Omental fat pad (tissue), 4 donors: ENCODE data around the gene FGG. TPM values are rescaled to one million over a fixed set of nuclear protein-coding genes. Genes with fewer than 3 reads are reported as not detected.

Experiments
- ATAC-seq: fragments of 150-250 bp; one replicate; pipeline ENCODE4 v1.9.1; 2016; ENCODE audit warnings: mild to moderate bottlenecking, moderate library complexity; ENCODE audit not compliant: low FRiP score
- DNase-seq: peaks from one replicate; pipeline ENCODE4 v3.0.0-alpha.2; 2019; ENCODE audit warnings: low spot score
- total RNA-seq, 4 donors: library from RNA; depleted of rRNA; stranded (reverse); fragments of >200 nt; gene quantifications; one replicate each; pipeline ENCODE4 v1.1.0, GENCODE V29; 2016
- TF ChIP-seq, protein P1 (sequence below), 3 donors: fragments of 450-650 bp; IDR thresholded peaks; one replicate each; pipeline ENCODE4 v1.5.1; 2016 to 2017; ENCODE audit warnings: antibody characterized with exemption in 3 of 3, mild to moderate bottlenecking in 3 of 3, moderate library complexity in 2 of 3

FGG gene
- total RNA-seq, 4 donors from 2014 or later = 0.31 TPM; not detected in 3

DNA sequence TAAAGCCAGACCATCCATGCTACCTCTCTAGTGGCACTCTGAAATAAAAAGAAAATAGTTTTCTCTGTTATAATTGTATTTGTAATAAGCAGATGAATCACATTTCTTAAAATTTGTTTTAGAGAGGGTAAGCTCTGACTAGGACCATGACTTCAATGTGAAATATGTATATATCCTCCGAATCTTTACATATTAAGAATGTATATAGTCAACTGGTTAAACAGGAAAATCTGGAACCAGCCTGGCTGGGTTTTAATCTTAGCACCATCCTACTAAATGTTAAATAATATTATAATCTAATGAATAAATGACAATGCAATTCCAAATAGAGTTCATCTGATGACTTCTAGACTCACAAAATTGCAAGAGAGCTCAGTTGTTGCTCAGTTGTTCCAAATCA is 48.1 kb downstream of the FGG start:
- ATAC-seq = no peak
- no peak for DNase-seq
- TF ChIP-seq, protein P1, sequence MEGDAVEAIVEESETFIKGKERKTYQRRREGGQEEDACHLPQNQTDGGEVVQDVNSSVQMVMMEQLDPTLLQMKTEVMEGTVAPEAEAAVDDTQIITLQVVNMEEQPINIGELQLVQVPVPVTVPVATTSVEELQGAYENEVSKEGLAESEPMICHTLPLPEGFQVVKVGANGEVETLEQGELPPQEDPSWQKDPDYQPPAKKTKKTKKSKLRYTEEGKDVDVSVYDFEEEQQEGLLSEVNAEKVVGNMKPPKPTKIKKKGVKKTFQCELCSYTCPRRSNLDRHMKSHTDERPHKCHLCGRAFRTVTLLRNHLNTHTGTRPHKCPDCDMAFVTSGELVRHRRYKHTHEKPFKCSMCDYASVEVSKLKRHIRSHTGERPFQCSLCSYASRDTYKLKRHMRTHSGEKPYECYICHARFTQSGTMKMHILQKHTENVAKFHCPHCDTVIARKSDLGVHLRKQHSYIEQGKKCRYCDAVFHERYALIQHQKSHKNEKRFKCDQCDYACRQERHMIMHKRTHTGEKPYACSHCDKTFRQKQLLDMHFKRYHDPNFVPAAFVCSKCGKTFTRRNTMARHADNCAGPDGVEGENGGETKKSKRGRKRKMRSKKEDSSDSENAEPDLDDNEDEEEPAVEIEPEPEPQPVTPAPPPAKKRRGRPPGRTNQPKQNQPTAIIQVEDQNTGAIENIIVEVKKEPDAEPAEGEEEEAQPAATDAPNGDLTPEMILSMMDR (IDR thresholded peaks at IDR 0.05) = no peak

DNA sequence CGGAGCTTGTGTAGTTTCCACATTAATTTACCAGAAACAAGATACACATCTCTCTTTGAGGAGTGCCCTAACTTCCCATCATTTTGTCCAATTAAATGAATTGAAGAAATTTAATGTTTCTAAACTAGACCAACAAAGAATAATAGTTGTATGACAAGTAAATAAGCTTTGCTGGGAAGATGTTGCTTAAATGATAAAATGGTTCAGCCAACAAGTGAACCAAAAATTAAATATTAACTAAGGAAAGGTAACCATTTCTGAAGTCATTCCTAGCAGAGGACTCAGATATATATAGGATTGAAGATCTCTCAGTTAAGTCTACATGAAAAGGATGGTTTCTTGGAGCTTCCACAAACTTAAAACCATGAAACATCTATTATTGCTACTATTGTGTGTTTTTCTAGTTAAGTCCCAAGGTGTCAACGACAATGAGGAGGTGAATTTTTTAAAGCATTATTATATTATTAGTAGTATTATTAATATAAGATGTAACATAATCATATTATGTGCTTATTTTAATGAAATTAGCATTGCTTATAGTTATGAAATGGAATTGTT is 49.7 kb downstream of the FGG start, which contains the start of gene FGB:
Gene FGB (plus strand): TSS at position 315 of the 558 bp plus-strand sequence. CDS start 8 bp downstream, at position 323.
- TF ChIP-seq, protein P1 (IDR thresholded peaks at IDR 0.05) = no peak
- DNase-seq (no peak), ATAC-seq (no peak)

DNA sequence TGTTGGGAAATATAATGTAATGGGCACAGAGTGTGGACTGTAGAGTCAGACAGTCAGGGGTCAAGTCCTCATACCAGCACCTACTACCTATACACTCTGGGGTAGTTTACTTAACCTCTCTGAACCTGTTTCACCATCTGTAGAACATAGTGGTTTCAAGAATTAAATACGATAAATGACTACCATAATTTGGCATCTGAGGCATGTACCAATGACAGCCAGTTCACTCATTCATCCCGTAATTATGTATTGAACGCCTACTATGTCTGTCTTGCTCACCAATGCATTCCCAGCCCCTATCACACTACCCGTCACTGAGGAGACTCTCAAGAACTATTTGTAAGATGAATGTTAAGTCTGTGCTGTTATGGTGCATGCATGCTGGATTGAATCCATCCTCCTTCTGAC is 51.6 kb downstream of the FGG start:
- peak; percentile 37 for ATAC-seq
- TF ChIP-seq, protein P1 (IDR thresholded peaks at IDR 0.05) = no peak

DNA sequence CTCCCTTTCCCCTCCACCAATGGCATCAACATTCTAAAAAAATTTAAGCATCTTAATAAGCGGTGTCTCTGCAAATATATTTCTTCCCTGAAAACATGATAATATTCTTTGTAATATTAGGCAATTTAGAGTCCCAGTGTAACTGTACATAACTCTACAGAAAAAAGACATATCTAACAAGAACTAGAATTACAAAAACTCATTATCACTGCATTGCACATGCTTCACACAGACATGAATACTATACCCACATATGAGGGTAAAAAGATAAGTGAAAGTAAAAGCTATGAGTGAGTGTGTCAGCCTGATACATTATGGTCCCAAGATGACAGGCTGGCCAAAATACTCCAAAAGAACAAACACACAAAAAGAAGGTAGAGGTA is 52.0 kb downstream of the FGG start:
- TF ChIP-seq, protein P1 (IDR thresholded peaks at IDR 0.05) = no peak
- ATAC-seq = no peak
- no peak for DNase-seq

More for the DNA sequence above, 51.6 kb downstream of the FGG start:
- no peak for DNase-seq

DNA sequence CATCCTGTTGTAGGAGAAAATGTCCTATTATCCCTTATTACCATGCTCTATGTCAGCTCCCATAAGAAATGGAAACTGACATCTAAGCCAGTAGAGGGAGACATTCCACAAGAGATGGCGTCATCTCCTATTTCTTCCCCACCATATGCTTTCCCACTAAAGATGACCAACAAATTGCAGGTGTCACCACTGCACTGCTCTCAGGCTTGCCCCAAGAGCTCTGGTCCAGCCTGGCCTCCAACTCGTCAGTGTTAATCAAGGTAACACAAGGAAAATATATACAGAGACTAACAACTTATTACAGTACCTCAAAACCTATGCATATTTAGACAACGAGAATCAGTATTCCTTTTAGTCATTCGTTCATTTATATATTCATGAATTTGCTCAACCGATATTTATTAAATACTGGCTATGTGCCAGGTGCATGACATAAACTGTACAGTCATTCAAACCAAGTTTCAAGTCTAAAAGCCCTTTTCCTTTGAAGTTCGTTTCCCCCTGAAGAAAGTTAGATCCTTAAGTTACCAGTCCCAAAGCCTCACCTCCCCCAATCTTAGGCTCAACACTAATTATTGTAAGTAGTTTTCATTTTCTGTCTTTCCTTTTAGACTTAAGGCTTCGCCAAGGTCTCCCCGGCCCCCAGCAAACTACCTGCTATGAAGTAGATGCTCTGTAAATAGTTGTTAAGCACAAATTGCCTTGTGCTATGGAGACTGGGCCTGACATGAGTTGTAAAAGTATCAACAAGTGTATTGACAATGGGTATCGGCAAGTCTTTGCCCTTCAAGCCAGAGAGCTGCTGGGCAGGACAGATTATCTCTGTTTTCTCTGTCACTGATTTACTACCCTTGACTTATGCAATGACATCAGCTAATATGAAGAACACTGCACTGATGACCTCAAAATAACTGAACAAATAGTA is 52.7 kb downstream of the FGG start:
- TF ChIP-seq, protein P1 (IDR thresholded peaks at IDR 0.05) = peak in 1 of 3 donors; percentile 55
- no peak for DNase-seq
- no peak for ATAC-seq

DNA sequence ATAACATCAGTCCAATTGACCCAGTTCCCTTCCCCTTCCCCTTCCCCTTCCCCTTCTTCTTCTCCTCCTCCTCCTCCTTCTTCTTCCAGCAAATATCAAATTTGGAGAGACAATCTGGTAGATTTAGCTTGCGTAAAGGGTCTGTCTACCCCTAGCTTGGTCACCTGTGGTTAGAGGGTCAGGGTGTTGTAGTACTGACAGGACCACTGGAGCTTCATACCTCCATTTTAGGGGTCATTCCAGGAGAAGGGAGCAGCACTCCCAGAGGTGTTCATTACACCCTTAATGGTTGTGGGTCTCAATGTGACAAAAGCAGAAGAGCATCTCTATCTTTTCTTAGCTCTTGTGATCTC is 53.3 kb downstream of the FGG start:
- DNase-seq (no peak), ATAC-seq (no peak)
- TF ChIP-seq, protein P1 (IDR thresholded peaks at IDR 0.05) = no peak

Other genes with a start within 250 kb of the FGG start
- gene DCHS2, start 120.9 kb downstream of the FGG start, total RNA-seq = 1 to 10 TPM in 2 of 4 donors, under 1 TPM in 2; 0.06 to 2.0 (median 0.72) TPM
- 10 to 100 TPM; 39.2 to 54.7 (median 41.2) TPM for gene PLRG1, start 62.3 kb downstream of the FGG start, total RNA-seq
- gene FGB, start 49.6 kb downstream of the FGG start, total RNA-seq = not detected
- gene FGA, start 21.9 kb downstream of the FGG start, total RNA-seq = not detected
- 1 to 10 TPM in 2 of 4 donors, not detected in 2; 1.7 to 2.4 TPM for gene LRAT, start 131.3 kb upstream of the FGG start, total RNA-seq
- under 1 TPM in 1 of 4 donors, not detected in 3; 0.19 TPM for gene RBM46, start 168.6 kb upstream of the FGG start, total RNA-seq